Endodermal cell (in vitro differentiated cells): ENCODE data around the gene MICAL3. TPM values are rescaled to one million over a fixed set of nuclear protein-coding genes. Genes with fewer than 3 reads are reported as not detected.
"Not testable (repeated sequence)": the region's sequence is repeated elsewhere in the genome, so short reads cannot be mapped to it uniquely, and the experiment has no call there.

Experiments used
- DNase-seq: peaks from one replicate; pipeline ENCODE4 v3.0.0-alpha.2; 2017
- H3K27ac ChIP-seq: 2 replicates; pipeline ENCODE4 v1.5.1; 2013; ENCODE audit warnings: mild to moderate bottlenecking, low read depth, low read length, moderate library complexity
- H3K27me3 ChIP-seq: 2 replicates; pipeline ENCODE4 v1.6.1; 2013; ENCODE audit warnings: mild to moderate bottlenecking, low read length, moderate library complexity; ENCODE audit not compliant: insufficient read depth, control insufficient read depth, poor library complexity, severe bottlenecking
- H3K36me3 ChIP-seq: 2 replicates; pipeline ENCODE4 v1.7.0; 2013; ENCODE audit warnings: mild to moderate bottlenecking, low read length, moderate library complexity; ENCODE audit not compliant: control insufficient read depth, insufficient read depth
- H3K4me1 ChIP-seq: one replicate; pipeline ENCODE4 v1.7.0; 2013; ENCODE audit warnings: low read length; ENCODE audit not compliant: control insufficient read depth, insufficient read depth
- H3K4me3 ChIP-seq: 2 replicates; pipeline ENCODE4 v1.5.1; 2013; ENCODE audit warnings: mild to moderate bottlenecking, low read length, moderate library complexity
- H3K9ac ChIP-seq: 2 replicates; pipeline ENCODE4 v1.6.1; 2013; ENCODE audit warnings: mild to moderate bottlenecking, low read length, moderate library complexity; ENCODE audit not compliant: poor library complexity, severe bottlenecking; ENCODE audit errors: extremely low read depth
- H3K9me3 ChIP-seq: 2 replicates; pipeline ENCODE4 v1.6.1; 2013; ENCODE audit warnings: mild to moderate bottlenecking, low read length, moderate library complexity; ENCODE audit not compliant: control insufficient read depth
- H3K27ac Mint-ChIP-seq: 2 replicates; pipeline ENCODE4 v1.8.0; 2020; ENCODE audit warnings: mixed read lengths
- H3K27me3 Mint-ChIP-seq: 2 replicates; pipeline ENCODE4 v1.8.0; 2021; ENCODE audit warnings: mild to moderate bottlenecking, mixed read lengths; ENCODE audit not compliant: insufficient read depth
- H3K36me3 Mint-ChIP-seq: 2 replicates; pipeline ENCODE4 v1.8.0; 2020; ENCODE audit warnings: low read depth, mixed read lengths
- H3K4me1 Mint-ChIP-seq: 2 replicates; pipeline ENCODE4 v1.8.0; 2020; ENCODE audit warnings: mixed read lengths
- H3K4me3 Mint-ChIP-seq: 2 replicates; pipeline ENCODE4 v1.8.0; 2020; ENCODE audit warnings: mild to moderate bottlenecking, moderate library complexity, mixed read lengths
- H3K9me3 Mint-ChIP-seq: 2 replicates; pipeline ENCODE4 v1.8.0; 2020; ENCODE audit warnings: mild to moderate bottlenecking, mixed read lengths
- CTCF ChIP-seq: fragments of 200-600 bp; sonication (generic); conservative IDR thresholded peaks from 2 replicates; pipeline ENCODE4 v1.5.0; 2021; ENCODE audit warnings: antibody characterized with exemption, mild to moderate bottlenecking
- WGBS, 2 experiments: methylation state at CpG; one replicate each; pipeline versions ENCODE4 v1.1.5 to v1.1.7; 2013; ENCODE audit warnings: missing lambda C conversion rate in 2 of 2, mixed read lengths in 1 of 2; ENCODE audit not compliant: insufficient coverage in 1 of 2, insufficient read length in 1 of 2; 5-methylcytosine and 5-hydroxymethylcytosine counted together
- total RNA-seq, 2 donors: library from RNA; stranded (reverse); fragmentation: NEBNext Ultra II Directional in 1 of 2; extraction: Animal tissue kit (Norgen Biotek cat#: 25700) in 1 of 2; gene quantifications; 2 replicates in 1 of 2; 3 replicates in 1 of 2; pipeline ENCODE4 v1.2.1, GENCODE V29; 2021

The MICAL3 gene
- total RNA-seq, 2 donors from 2014 or later = 42.8 to 48.1 TPM

GRCh38 chr22:18071968-18072310 lies 47.6 kb upstream of the MICAL3 start:
- Histone ChIP-seq H3K4me1 (peaks cover 5% of the 10 kb centered on the region), H3K9me3 (no peaks in the 10 kb centered on the region), H3K9ac (no peak overlapping the region), H3K4me3 (no peak overlapping the region), H3K27me3 (peaks cover 5% of the 10 kb centered on the region), H3K36me3 (no peaks in the 10 kb centered on the region), H3K27ac (no peak overlapping the region)
- H3K36me3 Mint-ChIP-seq = no peaks in the 10 kb centered on the region
- no peak for DNase-seq
- no peak overlapping the region for H3K27ac Mint-ChIP-seq
- WGBS, 2 experiments = 79% methylated on average over 1 of the region's 1 CpG; no CpG with 5 or more reads in 1 of the 2 experiments
- TF ChIP-seq CTCF = no peak
- H3K27me3 Mint-ChIP-seq = peaks cover 13% of the 10 kb centered on the region
- peaks cover 6% of the 10 kb centered on the region for H3K4me1 Mint-ChIP-seq
- H3K4me3 Mint-ChIP-seq = no peak overlapping the region
- no peaks in the 10 kb centered on the region for H3K9me3 Mint-ChIP-seq

DNA sequence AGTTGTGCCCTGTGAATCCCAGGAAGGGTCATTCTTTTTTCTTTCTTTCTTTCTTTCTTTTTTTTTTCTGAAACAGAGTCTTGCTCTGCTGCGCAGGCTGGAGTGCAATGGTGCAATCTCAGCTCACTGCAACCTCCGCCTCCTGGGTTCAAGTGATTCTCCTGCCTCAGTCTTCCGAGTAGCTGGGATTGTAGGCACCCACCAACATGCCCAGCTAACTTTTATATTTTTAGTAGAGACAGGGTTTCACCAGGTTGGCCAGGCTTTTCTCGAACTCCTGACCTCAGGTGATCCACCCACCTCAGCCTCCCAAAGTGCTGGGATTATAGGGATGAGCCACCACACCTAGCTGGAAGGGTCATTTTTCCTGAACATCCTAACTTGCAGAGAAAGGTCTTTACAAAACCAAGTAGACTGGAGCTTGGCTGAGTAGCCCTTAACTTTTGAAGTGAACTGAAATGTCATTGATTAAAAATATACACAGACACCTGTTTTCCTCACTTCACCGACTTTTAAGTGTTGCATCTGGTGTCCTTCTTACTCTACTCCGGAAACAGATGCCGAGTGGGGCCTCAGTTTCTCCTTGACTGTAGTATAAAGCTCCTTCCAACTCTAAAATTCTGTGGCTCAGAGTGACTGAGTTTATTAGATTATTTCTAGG lies 47.1 kb upstream of the MICAL3 start:
- not testable (repeated sequence) for H3K36me3 Mint-ChIP-seq, H3K9me3 ChIP-seq, H3K4me1 ChIP-seq, H3K4me3 Mint-ChIP-seq, H3K9ac ChIP-seq, H3K27me3 ChIP-seq, DNase-seq, H3K36me3 ChIP-seq, H3K4me3 ChIP-seq, H3K9me3 Mint-ChIP-seq, H3K27ac ChIP-seq, H3K4me1 Mint-ChIP-seq, H3K27ac Mint-ChIP-seq
- 90 to 93% methylated on average over 5 to 7 of the region's 7 CpGs for WGBS, 2 experiments
- TF ChIP-seq CTCF = peak; percentile 8
- peaks cover 15% of the 10 kb centered on the region for H3K27me3 Mint-ChIP-seq

DNA sequence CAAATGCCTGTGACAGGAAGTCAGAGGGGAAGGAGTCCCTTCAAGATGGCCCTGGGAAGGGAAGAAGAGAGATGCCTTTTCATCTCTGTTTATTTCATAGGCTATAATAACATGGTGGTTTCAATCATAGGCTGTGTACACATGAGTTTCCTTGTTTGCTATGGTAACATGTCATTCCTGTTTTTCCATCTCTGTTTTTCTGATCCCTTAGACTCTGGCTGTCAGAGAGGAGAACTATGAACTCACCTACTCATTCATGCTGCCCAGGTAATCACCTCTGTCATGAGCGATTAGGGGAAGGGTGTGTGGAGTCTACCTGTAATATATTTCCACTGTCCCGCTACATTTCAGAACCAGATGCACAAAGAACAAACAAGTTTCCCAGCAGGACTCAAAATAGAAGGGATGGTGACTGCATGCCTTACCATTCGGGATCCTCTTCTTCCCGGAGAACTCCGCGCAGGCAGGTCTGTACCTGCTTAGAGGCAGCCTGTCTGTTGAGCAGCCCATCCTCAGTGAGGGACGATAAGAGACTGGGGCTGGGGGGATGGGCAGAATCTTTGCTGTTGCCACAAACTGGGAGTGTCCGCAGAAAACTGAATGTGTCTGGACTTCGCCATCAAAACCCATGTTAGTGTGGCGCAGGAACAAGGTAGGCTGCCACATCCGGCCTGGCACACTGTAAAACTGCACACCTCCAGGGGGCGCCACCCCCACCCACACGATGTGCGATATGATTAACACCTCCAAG lies 46.4 kb upstream of the MICAL3 start:
- H3K27ac ChIP-seq = no peak overlapping the region
- no peak overlapping the region for H3K4me3 ChIP-seq
- 92 to 93% methylated on average over 10 to 14 of the region's 14 CpGs for WGBS, 2 experiments
- H3K9me3 ChIP-seq = no peaks in the 10 kb centered on the region
- no peaks in the 10 kb centered on the region for H3K9me3 Mint-ChIP-seq
- H3K27ac Mint-ChIP-seq = no peak overlapping the region
- H3K36me3 Mint-ChIP-seq = no peaks in the 10 kb centered on the region
- H3K36me3 ChIP-seq = no peaks in the 10 kb centered on the region
- peaks cover 2% of the 10 kb centered on the region for H3K4me1 Mint-ChIP-seq
- peaks cover 17% of the 10 kb centered on the region for H3K27me3 ChIP-seq
- TF ChIP-seq CTCF = peak; percentile 72
- no peak overlapping the region for H3K9ac ChIP-seq
- H3K27me3 Mint-ChIP-seq = peaks cover 22% of the 10 kb centered on the region
- DNase-seq = no peak
- H3K4me1 ChIP-seq = no peaks in the 10 kb centered on the region
- no peak overlapping the region for H3K4me3 Mint-ChIP-seq
